HG03575 (cell line): Measurements from ENCODE around the gene KIT.

Experiments
- ATAC-seq: cut with Tn5 transposase; IDR thresholded peaks from one replicate; pipeline ENCODE4 v1.9.1; 2021; ENCODE audit not compliant: unreplicated experiment, insufficient number of reproducible peaks, low FRiP score; ENCODE audit errors: extremely low read depth

KIT gene

DNA sequence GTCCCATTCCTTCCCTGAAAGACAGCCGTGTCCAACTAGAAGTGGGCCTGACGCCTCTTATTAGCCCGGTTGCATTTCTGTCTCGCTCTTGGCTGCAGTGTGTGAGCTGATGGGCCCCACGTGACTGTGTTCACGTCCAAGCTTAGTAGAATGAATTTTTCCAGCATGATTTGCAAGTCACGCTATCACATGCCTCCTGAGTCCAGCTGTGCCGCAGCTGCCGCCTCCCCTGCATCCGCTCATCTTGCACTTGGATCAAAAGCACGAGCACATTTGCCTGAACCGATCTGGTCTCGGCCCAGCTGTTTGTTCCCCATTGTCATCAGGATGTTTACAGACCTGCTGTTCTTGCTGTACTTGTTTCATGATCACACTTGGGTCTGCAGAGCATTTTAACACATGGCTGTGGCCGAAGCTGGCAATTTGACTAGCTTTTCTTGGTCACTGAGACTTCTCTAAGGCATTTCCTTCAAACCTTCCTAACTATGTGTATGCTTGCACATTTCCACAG lies 126.5 kb downstream of the KIT start:
- ATAC-seq = no peak
